ENCODE results near the gene FAM151B. TPM values are rescaled to one million over a fixed set of nuclear protein-coding genes. Genes with fewer than 3 reads are reported as not detected.

Gene FAM151B
- total RNA-seq, 1 experiment from 2014 or later, result not detected

DNA sequence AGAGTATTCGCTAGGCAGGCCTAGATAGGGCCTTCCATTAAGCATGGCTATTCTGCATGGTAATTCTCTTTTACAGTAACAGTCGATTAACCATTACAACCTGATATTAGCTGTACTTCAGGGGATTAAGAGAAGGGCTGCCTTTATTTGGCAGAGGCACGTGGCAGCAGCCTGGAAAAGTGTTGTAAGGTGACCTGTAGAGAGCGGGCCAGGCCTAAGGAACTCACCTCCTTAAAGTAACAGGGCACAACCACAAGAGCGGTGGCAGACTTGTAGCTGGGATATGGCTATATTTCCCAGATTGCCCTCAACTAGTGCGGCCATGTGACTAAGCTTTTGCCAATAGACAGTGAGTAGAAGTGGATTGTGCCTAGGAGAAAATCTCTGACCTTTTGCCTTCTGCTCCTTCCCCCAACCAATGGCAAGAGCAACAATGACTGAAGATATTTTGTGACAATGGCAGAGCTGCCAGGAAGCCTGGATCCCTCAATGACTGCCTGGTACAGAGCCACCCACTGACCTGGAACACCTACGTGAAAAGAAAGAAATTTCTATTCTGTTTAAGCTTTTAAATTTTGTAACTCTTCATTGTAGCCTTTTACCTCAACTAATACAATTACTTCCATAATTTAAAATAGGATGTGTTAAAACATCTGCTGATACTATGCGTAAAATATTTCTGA is 101.1 kb downstream of the FAM151B start:
- Histone ChIP-seq H3K27me3 (ENCODE audit: control insufficient read depth, insufficient read depth, low read length) (no peaks in the 10 kb centered on the region), H3K4me3 (ENCODE audit: insufficient read depth, low read depth, low read length) (no peak overlapping the region), H3K36me3 (replicated peaks; ENCODE audit: control insufficient read depth, insufficient read depth, low read length) (no peaks in the 10 kb centered on the region)
- no peak for DNase-seq

DNA sequence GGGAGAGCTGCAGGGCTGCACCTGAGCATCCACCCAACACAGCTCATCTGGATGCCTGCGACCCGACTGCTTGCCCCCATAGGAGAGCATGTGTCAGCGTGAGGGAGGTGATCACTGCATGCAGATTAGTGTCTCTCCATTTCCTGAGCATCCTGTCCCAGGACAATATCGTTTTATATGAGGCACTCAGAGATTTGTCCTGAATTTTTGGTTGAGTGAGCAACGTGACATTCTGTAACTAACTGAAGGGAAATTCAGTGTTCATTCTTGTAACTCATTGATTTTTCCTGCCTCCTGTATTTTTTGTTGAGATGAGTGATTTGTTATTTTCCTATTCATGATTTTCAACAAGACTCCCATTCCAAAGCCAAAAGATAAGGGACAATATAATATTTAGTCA is 102.9 kb downstream of the FAM151B start:
- Histone ChIP-seq H3K4me3 (ENCODE audit: insufficient read depth, low read depth, low read length) (no peak overlapping the region), H3K36me3 (replicated peaks; ENCODE audit: control insufficient read depth, insufficient read depth, low read length) (no peaks in the 10 kb centered on the region), H3K27me3 (ENCODE audit: control insufficient read depth, insufficient read depth, low read length) (no peaks in the 10 kb centered on the region)
- no peak for DNase-seq

DNA sequence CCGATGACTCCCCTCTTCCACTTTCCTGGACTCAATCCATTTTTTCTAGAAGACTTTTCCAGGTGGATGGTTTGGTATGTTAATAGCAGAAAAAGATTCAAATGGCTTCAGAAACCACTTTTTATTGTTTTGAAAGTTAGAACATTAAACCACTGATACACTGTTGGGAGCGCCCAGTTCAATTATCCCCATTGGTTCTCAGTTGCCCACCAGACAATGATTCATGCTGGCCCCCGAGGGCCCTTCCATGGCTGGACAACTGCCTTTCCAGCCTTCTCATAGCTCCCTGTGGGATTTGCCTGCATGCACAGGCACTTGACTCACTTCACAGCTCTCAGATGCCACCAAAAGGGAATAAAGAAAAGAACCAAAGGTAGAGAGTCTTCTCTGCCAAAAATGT is 103.5 kb downstream of the FAM151B start:
- no peak for DNase-seq
- Histone ChIP-seq H3K4me3 (ENCODE audit: insufficient read depth, low read depth, low read length) (no peak overlapping the region), H3K27me3 (ENCODE audit: control insufficient read depth, insufficient read depth, low read length) (no peaks in the 10 kb centered on the region), H3K36me3 (replicated peaks; ENCODE audit: control insufficient read depth, insufficient read depth, low read length) (no peaks in the 10 kb centered on the region)

DNA sequence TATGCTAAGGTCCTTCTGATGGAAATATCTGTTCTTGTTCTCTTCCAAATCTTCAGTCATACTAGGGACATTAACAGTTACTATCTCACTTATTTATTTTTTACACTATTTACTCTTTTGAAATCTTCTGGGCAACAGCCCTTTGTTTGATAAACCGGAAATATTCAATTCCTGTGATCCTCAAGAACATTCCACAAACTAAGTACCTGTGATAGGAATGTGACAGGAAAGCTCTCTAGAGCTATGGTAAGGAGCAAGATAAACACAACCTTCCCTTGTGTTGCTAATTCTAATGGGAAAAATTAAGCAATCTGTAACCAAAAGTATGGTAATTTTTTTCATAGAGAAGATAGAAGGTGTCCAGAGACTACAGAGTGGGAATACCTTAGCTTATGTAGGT is 104.2 kb downstream of the FAM151B start:
- DNase-seq, result no peak
- no peak overlapping the region for H3K4me3 ChIP-seq (ENCODE audit: insufficient read depth, low read depth, low read length)
- H3K36me3 ChIP-seq (replicated peaks; ENCODE audit: control insufficient read depth, insufficient read depth, low read length), result no peaks in the 10 kb centered on the region
- no peaks in the 10 kb centered on the region for H3K27me3 ChIP-seq (ENCODE audit: control insufficient read depth, insufficient read depth, low read length)

Other genes with a start within 250 kb of the FAM151B start
- gene SERINC5, start 232.1 kb upstream of the FAM151B start, total RNA-seq (2014; rRNA removed; shearing (Covaris generic)), result 40.7 and 62.7 TPM in 2 replicates
- not detected in 2 replicates for gene SPZ1, start 168.1 kb upstream of the FAM151B start, total RNA-seq (2014; rRNA removed; shearing (Covaris generic))
- gene ZFYVE16, start 80.0 kb upstream of the FAM151B start, total RNA-seq (2014; rRNA removed; shearing (Covaris generic)), result 11.7 and 17.8 TPM in 2 replicates
- 0.03 TPM in 1 of 2 replicates, not detected in the other for gene ANKRD34B, start 82.2 kb downstream of the FAM151B start, total RNA-seq (2014; rRNA removed; shearing (Covaris generic))
- 10.1 and 15.4 TPM in 2 replicates for gene MSH3, start 166.6 kb downstream of the FAM151B start, total RNA-seq (2014; rRNA removed; shearing (Covaris generic))
- gene DHFR, start 166.9 kb downstream of the FAM151B start, total RNA-seq (2014; rRNA removed; shearing (Covaris generic)), result 63.1 and 67.6 TPM in 2 replicates

Measured in H7 (cell line).